Activated T-helper 1 cell treated with Interleukin-2 at 50 U/mL for 16 hours (primary cell): ENCODE measurements around the gene PEX7.
"Not testable (repeated sequence)": the region's sequence is repeated elsewhere in the genome, so short reads cannot be mapped to it uniquely, and the experiment has no call there.

Source experiments
- DNase-seq: peaks from one replicate; pipeline ENCODE4 v3.0.0-alpha.2; 2020; ENCODE audit warnings: low read depth

Gene PEX7, protein sequence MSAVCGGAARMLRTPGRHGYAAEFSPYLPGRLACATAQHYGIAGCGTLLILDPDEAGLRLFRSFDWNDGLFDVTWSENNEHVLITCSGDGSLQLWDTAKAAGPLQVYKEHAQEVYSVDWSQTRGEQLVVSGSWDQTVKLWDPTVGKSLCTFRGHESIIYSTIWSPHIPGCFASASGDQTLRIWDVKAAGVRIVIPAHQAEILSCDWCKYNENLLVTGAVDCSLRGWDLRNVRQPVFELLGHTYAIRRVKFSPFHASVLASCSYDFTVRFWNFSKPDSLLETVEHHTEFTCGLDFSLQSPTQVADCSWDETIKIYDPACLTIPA

DNA sequence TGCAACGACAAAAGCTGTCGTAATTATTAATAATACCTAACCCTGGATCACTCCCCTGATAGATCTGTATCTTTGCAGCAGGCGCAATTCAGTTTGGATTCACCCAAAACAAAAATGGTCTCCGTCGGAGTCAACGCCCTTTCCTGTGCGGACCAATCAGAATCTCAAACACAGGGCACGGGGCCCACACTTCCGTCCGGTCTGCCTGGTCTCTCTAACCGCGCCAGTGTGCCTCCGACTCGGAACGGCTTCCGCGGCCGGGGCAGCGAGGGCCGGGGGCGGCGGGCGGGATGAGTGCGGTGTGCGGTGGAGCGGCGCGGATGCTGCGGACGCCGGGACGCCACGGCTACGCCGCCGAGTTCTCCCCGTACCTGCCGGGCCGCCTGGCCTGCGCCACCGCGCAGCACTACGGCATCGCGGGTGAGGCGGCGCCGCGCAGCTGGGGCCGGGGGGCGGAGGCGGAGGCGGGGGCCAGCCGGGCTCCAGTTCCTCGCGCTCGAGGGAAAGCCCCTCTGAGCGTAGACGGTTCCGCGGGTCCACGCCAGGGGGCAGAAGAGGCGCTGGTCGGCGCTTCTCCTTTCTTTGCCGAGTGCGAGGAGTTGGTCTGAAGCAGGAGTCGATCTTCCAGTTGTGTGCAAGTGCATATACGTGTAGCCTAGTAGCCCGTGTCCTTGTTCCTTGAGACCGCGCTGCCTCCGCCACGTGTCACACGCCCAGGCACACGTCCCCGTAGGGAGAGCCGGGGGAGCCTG is at the start of gene PEX7:
PEX7 (plus strand) TSS at position 217 of the 752 bp plus-strand sequence; CDS start at position 291, 74 bp downstream.
- DNase-seq = peak; percentile 76

DNA sequence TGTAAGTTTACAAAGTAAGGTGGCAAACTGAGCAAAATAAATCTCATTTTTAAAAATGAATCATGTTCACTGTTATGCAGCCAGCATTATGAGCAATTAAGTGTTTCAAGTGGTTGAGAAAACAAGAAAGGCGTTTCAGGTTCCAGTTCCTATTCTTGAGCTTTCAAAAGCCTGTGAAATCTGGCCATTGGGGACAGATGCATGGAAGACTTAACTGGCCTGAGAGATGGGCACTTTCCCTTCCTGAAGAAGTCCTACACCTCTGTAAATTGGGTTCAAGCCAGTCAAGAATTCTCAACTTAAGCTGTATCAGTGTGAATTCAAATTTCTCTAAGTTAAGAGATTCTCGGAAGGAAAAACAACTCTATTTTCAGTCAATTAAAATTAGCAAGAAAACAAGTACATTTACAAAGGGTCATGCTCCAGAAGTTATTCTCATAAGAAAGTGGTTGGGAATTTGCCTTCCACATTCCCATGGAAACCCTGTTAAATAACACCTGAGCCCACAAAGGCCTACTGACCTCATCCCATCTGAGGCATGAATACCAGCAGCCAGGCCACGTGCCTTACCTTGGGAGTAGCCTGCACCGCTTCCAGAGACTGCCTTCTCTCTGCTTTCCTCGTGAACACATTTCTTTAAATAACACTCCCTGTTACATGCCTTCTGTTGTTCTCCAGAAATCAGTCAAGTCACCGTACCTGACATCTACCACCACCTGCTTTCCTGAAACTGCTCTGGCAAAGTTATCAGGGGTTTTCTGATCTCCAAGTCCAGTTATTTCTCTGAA is 49.5 kb upstream of the PEX7 start:
- no peak for DNase-seq

DNA sequence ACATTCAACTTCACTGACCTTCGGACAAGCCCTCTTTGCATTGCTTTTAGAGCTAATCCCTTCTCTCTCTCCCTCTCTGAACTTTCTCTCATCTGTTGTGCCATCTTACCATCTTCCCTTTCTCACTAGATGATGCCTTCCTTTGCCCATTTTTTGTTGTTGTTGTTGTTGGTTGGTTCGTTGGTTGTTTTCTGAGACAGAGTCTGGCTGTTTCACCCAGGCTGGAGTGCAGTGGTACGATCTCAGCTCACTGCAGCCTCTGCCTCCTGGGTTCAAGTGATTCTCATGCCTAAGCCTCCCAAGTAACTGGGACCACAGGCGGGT is 49.0 kb upstream of the PEX7 start:
- DNase-seq = no peak

DNA sequence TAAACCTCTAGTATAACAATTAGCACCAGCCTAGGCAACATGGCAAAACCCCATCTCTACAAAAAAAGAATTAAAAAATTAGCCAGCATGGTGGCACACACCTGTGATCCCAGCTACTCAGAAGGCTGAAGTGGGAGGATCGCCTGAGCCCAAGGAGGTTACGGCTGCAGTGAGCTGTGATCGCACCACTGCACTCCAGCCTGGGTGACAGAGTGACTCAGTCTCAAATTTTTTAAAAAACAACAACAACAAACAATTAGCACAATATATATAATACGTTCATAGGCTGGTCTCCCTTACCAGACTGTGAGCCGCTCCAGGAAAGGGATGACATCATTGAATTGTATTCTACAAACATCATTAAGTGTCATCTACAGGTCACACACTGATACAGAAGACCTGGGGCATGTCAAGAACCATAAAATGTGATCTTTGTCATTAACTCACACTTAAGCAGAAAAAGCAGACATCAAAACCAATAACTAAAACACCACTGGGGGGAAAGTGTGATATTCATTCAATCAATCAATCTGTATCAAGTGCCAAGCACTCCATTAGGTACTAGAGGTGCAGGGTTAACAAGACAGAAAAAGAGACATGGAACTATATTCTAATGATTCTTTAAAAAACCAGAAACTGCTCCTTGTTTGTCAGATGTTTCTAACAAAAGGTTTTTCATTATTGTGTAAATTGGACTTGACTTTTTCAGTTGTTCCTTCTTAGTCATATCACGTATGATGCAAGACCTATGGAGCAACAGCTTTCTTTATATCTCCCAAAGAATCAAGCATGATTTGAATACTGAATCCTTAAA is 48.0 kb upstream of the PEX7 start:
- no peak for DNase-seq

DNA sequence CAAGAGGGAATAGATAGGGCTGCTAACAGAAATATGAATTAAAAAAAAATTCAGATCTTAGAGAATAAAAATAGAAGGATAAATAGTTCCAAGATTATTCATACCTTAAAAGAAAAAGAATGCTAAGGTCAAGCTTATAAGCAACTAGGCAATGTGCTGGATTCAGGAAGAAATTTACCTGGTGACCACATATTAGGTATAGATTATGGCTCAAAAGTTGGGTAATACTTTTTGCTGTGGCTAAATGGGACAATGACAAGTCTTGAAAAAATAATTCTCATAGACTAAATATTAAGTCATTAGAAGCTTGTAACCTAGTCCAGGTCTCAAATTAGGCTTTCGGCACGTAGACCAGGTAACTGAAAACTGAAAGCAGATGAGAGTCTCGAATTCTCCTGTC is 47.3 kb upstream of the PEX7 start:
- DNase-seq = no peak

DNA sequence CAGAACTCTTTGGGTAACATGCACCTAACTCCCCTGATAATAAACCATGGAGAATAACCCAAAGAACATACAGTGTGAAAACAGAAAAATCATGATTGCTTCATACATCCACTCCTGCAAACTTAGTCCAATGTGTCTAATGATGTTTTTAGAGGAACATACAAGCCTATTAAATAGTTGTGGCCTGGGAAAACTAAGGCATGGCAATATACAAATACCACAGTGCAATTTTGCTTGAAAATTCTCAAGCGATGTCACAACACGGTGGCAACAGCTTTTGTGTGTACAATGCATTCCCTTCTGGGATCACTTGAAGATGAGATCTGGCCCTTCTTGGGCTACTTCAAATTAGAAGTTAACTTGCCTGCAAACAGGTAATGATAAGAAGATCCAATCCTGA is 46.8 kb upstream of the PEX7 start:
- no peak for DNase-seq

DNA sequence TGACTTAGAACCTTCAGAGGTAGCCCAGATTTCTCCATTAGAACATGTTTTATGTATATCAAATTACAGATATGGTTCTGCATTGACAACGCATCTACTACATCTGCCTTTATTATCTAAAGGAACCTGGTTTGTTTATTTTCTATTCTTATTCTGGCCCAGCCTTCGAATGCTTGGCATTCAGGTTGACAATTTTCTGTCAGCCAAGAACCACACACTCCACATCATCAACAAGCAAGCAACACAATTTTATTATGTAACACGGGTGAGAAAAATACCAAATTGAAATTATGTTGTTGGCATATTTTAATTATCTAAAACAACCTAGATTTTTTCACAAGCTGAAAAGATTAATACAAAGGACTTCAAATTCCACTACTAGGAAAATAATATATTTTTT is 44.7 kb upstream of the PEX7 start:
- no peak for DNase-seq

DNA sequence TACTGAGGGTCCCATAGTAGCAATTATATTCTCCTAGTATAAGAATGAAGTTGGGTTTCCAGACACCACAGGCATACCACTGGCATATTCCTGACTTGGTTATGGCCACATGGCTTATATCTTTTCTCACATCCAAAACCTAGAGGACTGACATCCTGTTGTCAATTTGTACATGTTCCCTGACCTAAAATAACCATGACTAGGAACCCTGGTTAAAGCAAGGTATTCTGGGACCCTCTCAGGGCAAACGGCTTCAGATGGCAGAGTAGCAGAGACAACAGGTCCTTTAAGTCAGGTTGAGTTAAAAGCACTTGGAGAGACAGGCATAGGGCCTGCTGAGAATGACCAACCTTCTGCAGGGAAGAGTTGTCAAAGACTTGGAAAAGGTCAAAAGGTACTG is 42.7 kb upstream of the PEX7 start:
- no peak for DNase-seq

DNA sequence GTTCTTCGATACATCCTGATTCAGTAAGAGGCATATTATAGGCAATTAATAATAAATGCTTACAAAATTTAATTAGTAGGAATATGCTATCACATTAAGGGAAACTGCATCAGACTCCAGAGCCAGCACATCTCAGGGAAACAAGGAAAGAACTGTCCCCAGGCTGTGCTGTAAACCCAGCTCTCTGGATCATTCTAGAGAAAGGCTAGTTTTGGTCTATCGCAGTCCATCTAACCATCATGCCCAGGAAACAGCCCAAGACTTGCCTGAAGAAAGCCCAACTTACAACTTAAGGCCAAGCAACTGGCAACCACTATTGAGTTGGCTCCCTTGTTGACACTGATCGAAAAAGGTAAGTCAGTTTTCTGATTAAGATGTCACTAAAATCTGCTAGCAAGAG is 41.4 kb upstream of the PEX7 start:
- no peak for DNase-seq

DNA sequence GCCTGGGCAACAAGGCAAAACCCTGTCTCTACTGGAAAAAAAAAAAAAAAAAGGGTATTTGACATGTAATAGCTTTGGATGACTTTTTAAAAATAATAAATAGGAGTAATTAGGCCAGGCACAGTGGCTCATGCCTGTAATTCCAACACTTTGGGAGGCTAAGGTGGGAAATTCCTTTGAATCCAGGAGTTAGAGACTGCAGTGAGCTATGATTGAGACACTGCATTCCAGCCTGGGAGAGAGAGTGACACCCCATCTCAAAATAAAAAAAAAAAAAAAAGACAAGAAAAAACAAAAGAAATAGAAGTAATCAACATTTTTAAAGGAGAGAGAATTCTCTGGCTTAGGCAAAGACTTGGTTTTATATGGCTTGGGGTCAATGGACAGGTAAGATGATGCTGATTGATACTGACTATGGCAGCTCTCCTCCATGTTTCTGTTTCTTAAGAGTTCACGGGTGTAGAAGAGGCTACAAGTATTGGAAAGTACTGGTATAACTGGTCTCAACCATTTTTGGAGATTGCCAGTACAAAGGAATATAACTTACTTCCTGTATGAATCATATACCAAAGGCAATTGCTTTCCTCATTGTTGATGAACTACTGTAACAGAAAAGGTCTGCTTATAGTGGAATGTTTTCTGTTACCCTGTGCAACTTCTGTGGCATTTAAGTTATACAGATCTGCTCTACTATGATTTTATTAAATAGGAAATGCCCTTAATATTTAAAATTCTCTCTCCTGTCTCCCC is 40.2 kb upstream of the PEX7 start:
- no peak for DNase-seq

DNA sequence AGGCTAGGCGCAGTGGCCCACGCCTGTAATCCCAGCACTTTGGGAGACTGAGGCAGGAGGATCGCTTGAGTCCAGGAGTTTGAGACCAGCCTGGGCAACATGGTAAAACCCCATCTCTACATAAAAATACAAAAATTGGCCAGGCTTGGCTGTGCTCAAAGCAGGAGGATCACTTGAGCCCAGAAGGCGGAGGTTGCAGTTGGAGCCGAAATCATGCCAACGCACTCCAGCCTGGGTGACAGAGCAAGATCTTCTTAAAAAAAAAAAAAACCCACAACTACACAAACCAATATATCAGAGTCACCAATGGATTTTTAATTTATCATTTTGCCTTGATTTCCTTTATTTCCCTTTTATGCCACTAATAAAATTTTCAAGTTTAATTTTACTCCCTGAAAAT is 39.4 kb upstream of the PEX7 start:
- no peak for DNase-seq

DNA sequence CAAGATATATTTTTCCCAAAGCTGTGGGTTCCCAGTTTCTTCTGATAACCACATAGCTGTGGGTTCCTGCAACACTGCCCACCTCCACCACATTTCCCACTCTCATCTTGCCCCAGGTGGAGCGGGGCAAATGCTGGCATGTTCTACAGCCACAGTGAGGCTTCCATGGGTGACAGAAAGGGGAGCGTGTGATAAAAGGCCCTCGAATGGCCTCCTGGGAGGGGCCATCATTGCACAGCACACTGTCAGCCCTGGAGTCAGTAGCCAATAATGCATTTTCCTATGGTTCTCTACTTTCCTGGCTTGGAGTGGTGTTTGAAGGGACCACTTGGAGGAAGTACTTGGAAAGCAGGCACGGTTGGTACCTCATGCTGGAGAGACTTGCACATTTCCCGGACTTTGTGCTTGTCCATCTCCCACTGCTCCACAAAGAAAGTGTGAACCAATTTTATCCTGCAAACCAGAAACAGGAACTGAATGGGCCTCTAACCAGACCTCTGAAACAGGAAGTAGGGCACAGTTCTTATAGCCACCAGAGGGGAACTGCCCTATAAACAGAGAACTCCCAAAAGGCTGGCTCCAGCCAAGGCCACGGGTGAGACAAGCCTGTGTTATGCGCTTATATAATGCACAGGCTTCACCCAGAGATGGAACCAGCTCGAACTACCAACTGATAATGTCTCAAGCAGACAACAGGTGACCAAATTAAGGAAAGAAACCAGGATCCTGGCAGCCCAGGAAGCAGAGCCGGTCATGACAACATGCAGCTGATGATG is 38.7 kb upstream of the PEX7 start:
- no peak for DNase-seq

DNA sequence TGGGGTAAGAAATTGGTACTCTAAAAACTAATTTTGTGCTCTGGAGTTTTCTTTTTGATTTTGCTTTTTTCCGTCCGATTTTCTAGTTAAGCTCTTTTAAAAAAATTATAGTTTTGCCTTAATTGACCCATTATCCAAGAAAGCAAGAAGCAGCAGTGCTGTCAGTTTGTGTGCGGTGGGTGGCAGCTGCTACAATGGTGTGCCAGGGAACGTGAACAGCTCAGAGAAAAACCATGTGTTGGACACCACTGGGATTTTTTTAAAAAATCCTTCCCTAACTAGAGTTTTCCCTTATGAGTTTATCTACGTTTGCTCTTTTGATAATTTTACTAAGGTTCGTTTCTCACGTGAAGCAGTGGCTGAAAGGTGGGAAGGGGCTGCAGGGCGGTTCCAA is 38.1 kb upstream of the PEX7 start:
- DNase-seq = no peak

DNA sequence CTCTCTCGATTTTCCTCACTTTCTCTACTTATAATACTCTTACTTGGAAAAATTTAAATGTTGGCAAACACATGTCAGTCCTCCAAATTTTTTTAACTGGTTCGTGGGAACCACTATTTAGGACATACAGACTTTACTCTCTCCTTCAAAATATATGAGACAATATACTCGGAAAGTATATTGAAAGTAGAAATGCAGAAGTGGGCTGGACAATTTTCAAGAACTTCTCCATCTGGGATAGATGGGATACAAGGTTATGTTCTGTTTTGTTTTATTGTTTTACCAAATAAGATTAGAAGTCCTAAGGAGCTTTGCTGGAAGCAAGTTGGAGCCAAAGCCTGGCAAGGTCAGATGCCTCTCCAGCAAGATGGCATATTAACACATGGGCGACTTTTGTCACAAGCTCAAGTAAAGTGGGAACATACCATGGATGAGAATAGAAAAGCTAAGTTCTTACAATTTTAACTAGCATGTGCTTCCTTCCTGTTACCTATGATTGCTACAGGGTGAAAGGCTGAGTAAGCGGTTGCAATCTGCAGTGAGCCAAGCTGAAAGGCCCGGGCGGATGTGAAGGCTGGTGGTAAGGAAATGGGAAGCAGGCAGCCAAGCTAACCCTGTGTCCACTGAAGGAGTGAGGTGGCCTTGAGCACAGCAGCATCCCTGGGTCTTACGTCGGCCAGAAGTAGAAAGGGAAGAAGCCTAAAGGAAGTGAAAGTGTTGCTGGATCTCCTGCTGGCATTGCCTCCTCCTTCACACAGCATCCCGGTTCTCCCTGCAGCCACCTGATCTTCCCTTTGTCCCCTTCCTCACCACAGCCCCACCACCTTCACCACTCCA is 37.3 kb upstream of the PEX7 start:
- DNase-seq = peak; percentile 16

DNA sequence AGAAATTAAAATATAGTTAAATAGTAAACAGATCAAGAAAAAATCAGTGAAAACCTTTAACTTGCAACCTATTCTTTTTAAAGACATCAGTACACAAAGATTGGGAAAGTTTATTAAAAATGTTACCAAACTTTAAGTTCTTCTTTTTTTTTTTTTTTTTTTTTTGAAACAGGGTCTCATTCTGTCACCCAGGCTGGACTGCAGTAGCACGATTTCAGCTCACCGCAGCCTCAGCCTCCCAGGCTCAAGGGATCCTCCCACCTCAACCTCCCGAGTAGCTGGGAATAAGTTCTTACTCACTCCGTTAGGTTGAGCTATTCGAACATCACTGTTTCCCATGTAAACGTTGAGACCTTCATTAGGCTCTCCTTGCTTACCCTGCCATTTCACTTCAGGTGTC is 35.7 kb upstream of the PEX7 start:
- no peak for DNase-seq

DNA sequence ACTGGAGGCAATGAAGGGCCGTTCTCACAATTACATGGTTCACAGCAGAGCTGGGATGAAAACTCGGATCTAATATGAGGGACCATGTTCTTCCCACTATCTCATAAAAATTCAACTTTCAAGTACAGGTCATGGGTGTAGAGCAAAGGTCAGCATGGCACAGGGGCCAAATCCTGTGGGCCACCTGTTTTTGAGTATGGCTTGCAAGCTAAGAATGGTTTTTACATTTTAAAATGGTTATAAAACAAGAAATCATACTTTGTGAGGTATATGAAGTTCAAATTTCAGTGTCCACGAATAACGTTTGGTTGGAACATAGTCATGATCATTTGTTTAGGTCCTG is 34.7 kb upstream of the PEX7 start:
- no peak for DNase-seq

DNA sequence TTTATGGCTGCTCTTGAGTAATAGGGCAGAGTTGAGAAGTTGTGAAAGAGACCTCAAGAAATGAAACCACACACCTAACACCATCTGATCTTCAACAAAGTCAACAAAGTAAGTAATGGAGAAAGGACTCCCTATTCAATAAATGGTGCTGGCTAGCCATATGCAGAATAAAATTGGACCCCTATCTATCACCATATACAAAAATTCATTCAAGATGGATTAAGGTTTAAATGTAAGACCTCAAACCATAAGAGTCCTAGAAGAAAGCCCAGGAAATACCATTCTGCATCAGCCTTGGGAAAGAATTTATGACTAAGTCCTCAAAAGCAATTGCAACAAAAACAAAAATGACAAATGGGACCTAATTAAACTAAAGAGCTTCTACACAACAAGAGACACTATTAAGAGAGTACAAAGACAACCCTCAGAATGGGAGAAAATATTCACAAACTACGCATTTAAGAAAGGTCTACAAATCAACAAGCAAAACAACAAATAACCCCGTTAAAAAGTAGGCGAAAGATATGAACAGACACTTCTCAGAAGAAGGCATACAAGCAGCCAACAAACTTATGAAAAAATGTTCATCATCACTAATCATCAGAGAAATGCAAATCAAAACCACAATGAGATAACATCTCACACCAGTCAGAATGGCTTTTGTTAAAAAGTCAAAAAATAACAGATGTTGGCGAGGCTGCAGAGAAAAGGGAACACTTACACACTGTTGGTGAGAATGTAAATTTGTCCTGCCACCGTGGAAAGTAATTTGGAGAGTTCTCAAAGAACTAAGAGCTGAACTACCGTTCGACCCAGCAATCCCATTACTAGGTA is 34.1 kb upstream of the PEX7 start:
- DNase-seq = no peak

DNA sequence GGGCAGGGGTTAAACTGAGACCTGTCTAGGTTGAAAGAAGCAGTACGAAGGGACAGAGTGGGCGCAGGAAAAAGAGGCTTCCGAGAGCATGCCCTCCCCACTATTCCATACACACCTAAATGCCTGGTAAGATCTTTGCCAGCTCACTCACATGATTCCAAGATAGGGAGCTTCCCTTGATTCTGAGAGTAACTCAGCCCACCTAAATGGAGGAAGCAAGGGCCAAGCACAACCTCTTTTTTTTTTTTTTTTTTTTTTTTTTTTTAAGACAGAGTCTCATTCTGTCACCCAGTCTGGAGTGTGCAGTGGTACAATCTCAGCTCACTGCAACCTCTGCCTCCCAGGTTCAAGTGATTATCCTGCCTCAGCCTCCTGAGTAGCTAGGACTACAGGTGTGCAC is 33.0 kb upstream of the PEX7 start:
- not testable (repeated sequence) for DNase-seq
